GM23338 (cell line): ENCODE measurements around the gene SRRM2. TPM values are rescaled to one million over a fixed set of nuclear protein-coding genes. Genes with fewer than 3 reads are reported as not detected.

Source experiments
- ATAC-seq: fragments of 200-7000 bp; cut with Tn5 transposase; 3 replicates; pipeline ENCODE4 v1.9.1; 2020
- DNase-seq: peaks from one replicate; pipeline ENCODE4 v3.0.0-alpha.2; 2015; ENCODE audit warnings: low spot score
- H2AFZ ChIP-seq: fragments of 200-600 bp; sonication (generic); 2 replicates; pipeline ENCODE4 v1.8.0; 2016; ENCODE audit warnings: antibody characterized with exemption, mild to moderate bottlenecking, moderate library complexity
- H3F3A ChIP-seq: fragments of 200-600 bp; sonication (generic); replicated peaks from 2 replicates; pipeline ENCODE4 v1.8.0; 2017; ENCODE audit warnings: antibody characterized with exemption, mixed run types, low read depth
- H3K27ac ChIP-seq: fragments of 200-600 bp; sonication (generic); 2 replicates; pipeline ENCODE4 v1.6.1; 2016; ENCODE audit warnings: low read depth
- H3K27me3 ChIP-seq: fragments of 200-600 bp; sonication (generic); 2 replicates; pipeline ENCODE4 v1.8.0; 2016; ENCODE audit warnings: mild to moderate bottlenecking, mixed run types, moderate library complexity; ENCODE audit not compliant: insufficient read depth
- H3K36me3 ChIP-seq: fragments of 200-600 bp; sonication (generic); 2 replicates; pipeline ENCODE4 v1.8.0; 2016; ENCODE audit warnings: mild to moderate bottlenecking; ENCODE audit not compliant: insufficient read depth
- H3K4me1 ChIP-seq: fragments of 200-600 bp; sonication (generic); 2 replicates; pipeline ENCODE4 v1.8.0; 2016; ENCODE audit warnings: mild to moderate bottlenecking, moderate library complexity; ENCODE audit not compliant: insufficient read depth
- H3K4me2 ChIP-seq: fragments of 200-600 bp; sonication (generic); 2 replicates; pipeline ENCODE4 v1.7.1; 2017; ENCODE audit warnings: mixed run types
- H3K4me3 ChIP-seq: fragments of 200-600 bp; sonication (generic); 2 replicates; pipeline ENCODE4 v1.6.1; 2016; ENCODE audit warnings: mixed run types
- H3K79me2 ChIP-seq: fragments of 200-600 bp; sonication (generic); replicated peaks from 2 replicates; pipeline ENCODE4 v1.8.0; 2017; ENCODE audit warnings: mild to moderate bottlenecking; ENCODE audit not compliant: insufficient read depth
- H3K9me2 ChIP-seq: fragments of 200-600 bp; sonication (generic); 2 replicates; pipeline ENCODE4 v1.8.0; 2017; ENCODE audit not compliant: insufficient read depth
- H4K20me1 ChIP-seq: fragments of 200-600 bp; sonication (generic); replicated peaks from 2 replicates; pipeline ENCODE4 v1.8.0; 2017; ENCODE audit warnings: mild to moderate bottlenecking; ENCODE audit not compliant: insufficient read depth
- H3K27ac Mint-ChIP-seq: 2 replicates; pipeline ENCODE4 v1.8.0; 2020; ENCODE audit warnings: inconsistent platforms, mild to moderate bottlenecking, moderate library complexity, mixed read lengths
- H3K27me3 Mint-ChIP-seq: 3 replicates; pipeline ENCODE4 v1.8.0; 2022; ENCODE audit warnings: low read depth, mild to moderate bottlenecking, moderate library complexity, mixed read lengths, inconsistent platforms; ENCODE audit not compliant: insufficient read depth, poor library complexity
- H3K36me3 Mint-ChIP-seq: 3 replicates; pipeline ENCODE4 v1.8.0; 2021; ENCODE audit warnings: low read depth, mild to moderate bottlenecking, inconsistent platforms, moderate library complexity, mixed read lengths
- H3K4me1 Mint-ChIP-seq: 3 replicates; pipeline ENCODE4 v1.8.0; 2020; ENCODE audit warnings: mild to moderate bottlenecking, inconsistent platforms, mixed read lengths
- H3K4me3 Mint-ChIP-seq: 3 replicates; pipeline ENCODE4 v1.8.0; 2021; ENCODE audit warnings: moderate library complexity, mild to moderate bottlenecking, inconsistent platforms, mixed read lengths
- H3K9me3 Mint-ChIP-seq: 3 replicates; pipeline ENCODE4 v1.8.0; 2020; ENCODE audit warnings: moderate library complexity, mild to moderate bottlenecking, inconsistent platforms, mixed read lengths
- CREB1 ChIP-seq: fragments of 250-450 bp; sonication (Bioruptor Pico); IDR thresholded peaks from 2 replicates; pipeline ENCODE4 v1.5.0; 2020; ENCODE audit warnings: low read depth, mild to moderate bottlenecking, moderate library complexity
- CTCF ChIP-seq, 2 experiments: fragments of 200-600 bp in 1 of 2; sonication (generic) in 1 of 2; conservative IDR thresholded peaks; 2 replicates each; pipeline versions ENCODE4 v1.5.1 to v1.6.1; 2016 to 2017; ENCODE audit warnings: antibody characterized with exemption in 2 of 2, low read depth in 2 of 2, mild to moderate bottlenecking in 2 of 2, moderate library complexity in 1 of 2
- EZH2 ChIP-seq: fragments of 200-600 bp; sonication (generic); IDR thresholded peaks from one replicate; pipeline ENCODE4 v1.8.0; 2017; ENCODE audit warnings: antibody characterized with exemption, mild to moderate bottlenecking, low read depth; ENCODE audit not compliant: unreplicated experiment
- EZH2phosphoT487 ChIP-seq: fragments of 200-600 bp; sonication (generic); IDR thresholded peaks from one replicate; pipeline ENCODE4 v1.8.1; 2018; ENCODE audit warnings: antibody characterized with exemption; ENCODE audit not compliant: unreplicated experiment
- JUNB ChIP-seq: IDR thresholded peaks from one replicate; pipeline ENCODE4 v1.6.1; 2016; ENCODE audit warnings: antibody characterized with exemption; ENCODE audit not compliant: unreplicated experiment
- REST ChIP-seq: IDR thresholded peaks from one replicate; pipeline ENCODE4 v1.6.1; 2018; ENCODE audit warnings: antibody characterized with exemption; ENCODE audit not compliant: unreplicated experiment
- ZNF462 ChIP-seq: fragments of 250-450 bp; sonication (Bioruptor Pico); IDR thresholded peaks from 2 replicates; pipeline ENCODE4 v1.5.0; 2020; ENCODE audit warnings: mild to moderate bottlenecking, moderate library complexity
- polyA plus RNA-seq: library from polyadenylated mRNA; unstranded; fragments of >200 nt; fragmentation: Nextera tagmentation; extraction: Ambion mirVana; gene quantifications from 2 replicates; pipeline ENCODE4 v1.2.1, GENCODE V29; 2016
- total RNA-seq: library from RNA; depleted of rRNA; stranded (reverse); fragments of >200 nt; shearing (Covaris generic); gene quantifications from 2 replicates; pipeline ENCODE4 v1.2.3, GENCODE V29; 2014

SRRM2 gene
- total and polyA plus RNA-seq, 2 experiments from 2014 or later: 308 to 893 TPM

GRCh38 chr16:2816751-2817339 is 64.4 kb downstream of the SRRM2 start, which contains the start of gene PRSS21:
TSS of gene PRSS21 (plus strand) at chr16:2817237. CDS start at chr16:2817269, 32 bp downstream.
- H3K4me3 Mint-ChIP-seq: no peak within 1 kb of the TSS
- Histone ChIP-seq H3K79me2 (no peaks in the 10 kb centered on the region), H3K4me2 (no peak within 1 kb of the TSS), H3K36me3 (no peaks in the 10 kb centered on the region), H3K4me3 (no peak within 1 kb of the TSS), H3F3A (no peaks in the 10 kb centered on the region), H3K4me1 (no peaks in the 10 kb centered on the region; the same call in 1 of the 2 replicates), H3K9me2 (no peaks in the 10 kb centered on the region), H4K20me1 (no peaks in the 10 kb centered on the region), H3K27ac (no peak within 1 kb of the TSS), H3K27me3 (no peaks in the 10 kb centered on the region), H2AFZ (peak within 1 kb of the TSS; percentile 74)
- DNase-seq (peak; percentile 68), ATAC-seq (peak; percentile 89)
- H3K4me1 Mint-ChIP-seq: no peaks in the 10 kb centered on the region
- peaks cover 7% of the 10 kb centered on the region for H3K27me3 Mint-ChIP-seq
- H3K36me3 Mint-ChIP-seq: no peaks in the 10 kb centered on the region
- TF ChIP-seq CTCF (conservative IDR thresholded peaks at IDR 0.05; ENCODE audit: low read depth in 2 of 2) (peak; percentile 57 to 71), ZNF462 (CRISPR knock-in tag) (no peak), REST (no peak), EZH2phosphoT487 (no peak), CREB1 (no peak), EZH2 (no peak), JUNB (no peak)
- no peaks in the 10 kb centered on the region for H3K9me3 Mint-ChIP-seq
- H3K27ac Mint-ChIP-seq: no peak within 1 kb of the TSS
